Trophoblast cell (in vitro differentiated cells and primary cell): ENCODE measurements around the gene MTCH2.
"Not testable (repeated sequence)": the region's sequence is repeated elsewhere in the genome, so short reads cannot be mapped to it uniquely, and the experiment has no call there.

Source experiments
- DNase-seq, 2 donors: peaks; one replicate each; pipeline ENCODE4 v3.0.0-alpha.2; 2016
- H2AFZ ChIP-seq: 2 replicates; pipeline ENCODE4 v1.6.1; 2013; ENCODE audit warnings: low read length, moderate library complexity, mild to moderate bottlenecking; ENCODE audit not compliant: insufficient read depth, poor library complexity
- H2AK5ac ChIP-seq: 2 replicates; pipeline ENCODE4 v1.6.1; 2013; ENCODE audit warnings: mild to moderate bottlenecking, low read length
- H2BK120ac ChIP-seq: 2 replicates; pipeline ENCODE4 v1.6.1; 2013; ENCODE audit warnings: low read length, mild to moderate bottlenecking, moderate library complexity; ENCODE audit not compliant: insufficient read depth, poor library complexity
- H2BK12ac ChIP-seq: 2 replicates; pipeline ENCODE4 v1.6.1; 2013; ENCODE audit warnings: mild to moderate bottlenecking, low read length, moderate library complexity
- H2BK5ac ChIP-seq: 2 replicates; pipeline ENCODE4 v1.6.1; 2013; ENCODE audit warnings: low read length, low read depth, moderate library complexity, mild to moderate bottlenecking; ENCODE audit not compliant: poor library complexity
- H3K14ac ChIP-seq: 2 replicates; pipeline ENCODE4 v1.6.1; 2013; ENCODE audit warnings: mild to moderate bottlenecking, low read length
- H3K18ac ChIP-seq: 2 replicates; pipeline ENCODE4 v1.6.1; 2013; ENCODE audit warnings: mild to moderate bottlenecking, low read length
- H3K23ac ChIP-seq: 2 replicates; pipeline ENCODE4 v1.6.1; 2013; ENCODE audit warnings: low read length
- H3K27ac ChIP-seq: 2 replicates; pipeline ENCODE4 v1.5.1; 2013; ENCODE audit warnings: low read depth, mild to moderate bottlenecking, inconsistent platforms, low read length, moderate library complexity
- H3K27me3 ChIP-seq: 2 replicates; pipeline ENCODE4 v1.6.1; 2013; ENCODE audit warnings: inconsistent platforms, mild to moderate bottlenecking, low read length, moderate library complexity; ENCODE audit not compliant: insufficient read depth
- H3K36me3 ChIP-seq, 2 experiments: 1 replicate in 1 of 2; 2 replicates in 1 of 2; pipeline ENCODE4 v1.6.1; 2013; ENCODE audit warnings: low read length in 2 of 2, mild to moderate bottlenecking in 2 of 2, moderate library complexity in 1 of 2; ENCODE audit not compliant: insufficient read depth in 2 of 2, control insufficient read depth in 1 of 2
- H3K4ac ChIP-seq: 2 replicates; pipeline ENCODE4 v1.6.1; 2013; ENCODE audit warnings: low read depth, mild to moderate bottlenecking, low read length, moderate library complexity
- H3K4me1 ChIP-seq, 2 experiments: 1 replicate in 1 of 2; 2 replicates in 1 of 2; pipeline ENCODE4 v1.6.1; 2013; ENCODE audit warnings: low read length in 2 of 2, mild to moderate bottlenecking in 2 of 2, moderate library complexity in 1 of 2; ENCODE audit not compliant: insufficient read depth in 2 of 2, control insufficient read depth in 1 of 2
- H3K4me2 ChIP-seq: 2 replicates; pipeline ENCODE4 v1.6.1; 2013; ENCODE audit warnings: inconsistent platforms, mild to moderate bottlenecking, low read length, moderate library complexity
- H3K4me3 ChIP-seq: 2 replicates; pipeline ENCODE4 v1.5.1; 2013; ENCODE audit warnings: mild to moderate bottlenecking, low read depth, low read length, inconsistent platforms
- H3K79me1 ChIP-seq: one replicate; pipeline ENCODE4 v1.6.1; 2013; ENCODE audit warnings: low read length
- H3K79me2 ChIP-seq: 2 replicates; pipeline ENCODE4 v1.6.1; 2013; ENCODE audit warnings: low read length, mild to moderate bottlenecking; ENCODE audit not compliant: control insufficient read depth, insufficient read depth, poor library complexity
- H3K9ac ChIP-seq: 2 replicates; pipeline ENCODE4 v1.6.1; 2013; ENCODE audit warnings: mild to moderate bottlenecking, low read length
- H3K9me3 ChIP-seq: 2 replicates; pipeline ENCODE4 v1.6.1; 2013; ENCODE audit warnings: low read depth, mild to moderate bottlenecking, control low read depth, inconsistent platforms, low read length; ENCODE audit not compliant: insufficient read depth
- H4K12ac ChIP-seq: 2 replicates; pipeline ENCODE4 v1.6.1; 2013; ENCODE audit warnings: low read depth, mild to moderate bottlenecking, low read length, moderate library complexity
- H4K8ac ChIP-seq: 2 replicates; pipeline ENCODE4 v1.6.1; 2013; ENCODE audit warnings: low read depth, mild to moderate bottlenecking, low read length, moderate library complexity
- H4K91ac ChIP-seq: one replicate; pipeline ENCODE4 v1.6.1; 2013; ENCODE audit warnings: low read depth, mild to moderate bottlenecking, low read length, moderate library complexity
- WGBS: extraction: QIAGEN DNeasy Blood & Tissue Kit; methylation state at CpG from one replicate; pipeline ENCODE4 v1.1.7; 2013; ENCODE audit warnings: missing lambda C conversion rate; ENCODE audit not compliant: insufficient read length, insufficient coverage; ENCODE audit errors: extremely low coverage; 5-methylcytosine and 5-hydroxymethylcytosine counted together

The MTCH2 gene

DNA sequence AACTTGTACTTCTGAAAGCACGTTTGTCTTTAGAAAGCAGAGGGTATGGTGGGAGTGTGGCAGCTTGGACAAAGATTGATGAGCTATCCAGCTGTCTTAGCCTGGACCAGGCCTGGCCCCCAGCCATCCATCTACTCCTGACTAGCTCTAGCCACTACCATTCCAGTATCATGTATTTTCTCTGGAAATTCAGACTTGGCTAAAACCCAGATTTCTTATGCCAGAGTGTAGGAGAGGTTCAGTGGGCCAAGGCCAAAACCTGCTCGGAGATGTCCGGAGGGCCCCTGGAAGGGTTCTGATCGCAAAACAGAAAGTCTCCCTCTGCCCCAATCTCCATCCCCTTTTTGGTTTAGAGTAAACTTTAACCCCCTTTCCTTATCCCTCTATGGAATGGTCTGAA is 24.8 kb upstream of the MTCH2 start:
- H3K9me3 ChIP-seq, result no peaks in the 10 kb centered on the region
- H3K27ac ChIP-seq, result no peak overlapping the region
- no peak for DNase-seq
- H3K4ac ChIP-seq, result no peak overlapping the region
- H2AK5ac ChIP-seq, result no peak overlapping the region
- no peaks in the 10 kb centered on the region for H3K79me2 ChIP-seq
- no peaks in the 10 kb centered on the region for H3K27me3 ChIP-seq
- H4K12ac ChIP-seq, result no peak overlapping the region
- no peak overlapping the region for H3K14ac ChIP-seq
- H2BK12ac ChIP-seq, result no peak overlapping the region
- no peak overlapping the region for H2BK120ac ChIP-seq
- no peak overlapping the region for H3K18ac ChIP-seq
- WGBS, result no CpG with 5 or more reads among the region's 4 CpGs
- no peak overlapping the region for H3K4me2 ChIP-seq
- H4K91ac ChIP-seq, result no peak overlapping the region
- peaks cover 4 to 5% of the 10 kb centered on the region in 2 experiments for H3K4me1 ChIP-seq
- H3K36me3 ChIP-seq, result no peaks in the 10 kb centered on the region
- no peak overlapping the region for H3K23ac ChIP-seq
- no peak overlapping the region for H3K9ac ChIP-seq
- no peaks in the 10 kb centered on the region for H3K79me1 ChIP-seq
- H4K8ac ChIP-seq, result no peak overlapping the region
- no peak overlapping the region for H2BK5ac ChIP-seq
- H3K4me3 ChIP-seq, result no peak overlapping the region
- H2AFZ ChIP-seq, result no peak overlapping the region

DNA sequence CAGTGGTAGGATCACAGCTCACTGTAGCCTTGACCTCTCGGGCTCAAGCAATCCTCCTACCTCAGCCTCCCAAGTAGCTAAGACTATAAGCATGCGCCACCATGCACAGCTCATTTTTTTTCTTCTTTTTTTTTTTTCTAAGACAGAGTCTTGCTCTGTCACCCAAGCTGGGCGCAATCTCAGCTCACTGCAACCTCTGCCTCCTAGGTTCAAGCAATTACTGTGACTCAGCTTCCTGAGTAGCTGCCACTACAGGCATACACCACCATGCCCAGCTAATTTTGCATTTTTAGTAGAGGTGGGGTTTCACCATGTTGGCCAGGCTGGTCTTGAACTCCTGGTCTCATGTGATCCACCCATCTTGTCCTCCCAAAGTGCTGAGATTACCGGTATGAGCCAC is 22.6 kb upstream of the MTCH2 start:
- not testable (repeated sequence) for H3K36me3 ChIP-seq, H3K79me2 ChIP-seq, H2BK12ac ChIP-seq, H3K27ac ChIP-seq, H3K4me3 ChIP-seq, H4K8ac ChIP-seq, H3K79me1 ChIP-seq, H2BK5ac ChIP-seq, H3K9me3 ChIP-seq, H3K14ac ChIP-seq, H4K91ac ChIP-seq, H3K4ac ChIP-seq, H3K23ac ChIP-seq, H3K4me1 ChIP-seq, H3K4me2 ChIP-seq, H2AFZ ChIP-seq, H3K18ac ChIP-seq, H2AK5ac ChIP-seq, H3K9ac ChIP-seq, H4K12ac ChIP-seq, H3K27me3 ChIP-seq, H2BK120ac ChIP-seq
- DNase-seq, result peak; percentile 58 to 73
- WGBS, result no CpG with 5 or more reads among the region's 4 CpGs

DNA sequence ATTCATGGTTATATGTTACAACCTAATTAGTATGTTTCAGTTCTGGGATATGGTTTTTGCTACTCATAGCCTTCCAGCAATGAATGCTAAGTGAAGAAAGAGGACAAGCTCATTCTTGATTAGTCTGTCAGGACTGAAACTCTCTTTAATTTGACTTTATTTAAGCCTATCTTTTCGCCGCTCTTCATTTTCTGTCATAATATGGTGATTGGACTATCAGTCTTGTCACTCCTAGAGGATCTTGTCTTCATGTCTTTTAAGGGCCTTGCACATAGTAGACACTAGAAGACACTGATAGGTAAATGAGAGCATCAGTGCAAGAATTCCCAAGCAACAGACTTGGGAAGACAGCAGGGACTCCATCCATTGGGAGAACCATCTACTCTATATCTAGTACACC is 18.9 kb upstream of the MTCH2 start:
- no peak overlapping the region for H4K12ac ChIP-seq
- no peak overlapping the region for H4K8ac ChIP-seq
- no peak overlapping the region for H3K9ac ChIP-seq
- H2AK5ac ChIP-seq, result no peak overlapping the region
- no peak overlapping the region for H3K14ac ChIP-seq
- H3K79me1 ChIP-seq, result no peaks in the 10 kb centered on the region
- no peaks in the 10 kb centered on the region for H3K79me2 ChIP-seq
- no peak overlapping the region for H3K4me2 ChIP-seq
- no peaks in the 10 kb centered on the region for H3K27me3 ChIP-seq
- H3K4me3 ChIP-seq, result no peak overlapping the region
- H4K91ac ChIP-seq, result no peak overlapping the region
- H3K18ac ChIP-seq, result no peak overlapping the region
- H3K23ac ChIP-seq, result no peak overlapping the region
- H3K4me1 ChIP-seq, result no peaks in the 10 kb centered on the region
- DNase-seq, result no peak
- no peak overlapping the region for H2BK5ac ChIP-seq
- H2AFZ ChIP-seq, result no peak overlapping the region
- H2BK12ac ChIP-seq, result no peak overlapping the region
- no peak overlapping the region for H3K27ac ChIP-seq
- no CpG with 5 or more reads among the region's 2 CpGs for WGBS
- no peaks in the 10 kb centered on the region for H3K36me3 ChIP-seq
- H3K4ac ChIP-seq, result no peak overlapping the region
- H3K9me3 ChIP-seq, result no peaks in the 10 kb centered on the region
- H2BK120ac ChIP-seq, result no peak overlapping the region

DNA sequence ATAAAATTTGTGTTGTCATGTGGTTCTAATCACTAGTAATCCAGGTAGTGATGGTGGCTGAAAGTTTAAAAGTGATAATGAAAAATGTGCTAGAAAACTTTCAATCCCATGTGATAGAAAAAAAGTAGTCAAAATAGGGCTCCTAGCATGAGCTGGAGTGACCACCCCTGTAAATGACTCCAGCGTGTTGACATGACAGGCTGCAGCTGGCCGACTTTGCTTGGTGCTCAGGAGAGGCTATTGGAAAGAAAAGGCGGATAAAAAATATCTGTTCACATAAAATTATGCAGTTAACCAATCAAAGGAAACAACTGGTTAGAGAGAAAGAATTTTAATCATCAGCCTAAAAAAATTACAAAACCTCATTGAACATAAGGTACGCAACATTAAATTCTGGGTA is 16.9 kb upstream of the MTCH2 start:
- Histone ChIP-seq H3K4me1 (no peaks in the 10 kb centered on the region), H3K27ac (no peak overlapping the region), H2BK120ac (no peak overlapping the region), H2AFZ (no peak overlapping the region), H3K27me3 (no peaks in the 10 kb centered on the region), H2BK5ac (no peak overlapping the region), H3K14ac (no peak overlapping the region), H4K91ac (no peak overlapping the region), H3K18ac (no peak overlapping the region), H3K4me3 (no peak overlapping the region), H2AK5ac (no peak overlapping the region), H3K4ac (no peak overlapping the region), H4K8ac (no peak overlapping the region), H2BK12ac (no peak overlapping the region), H3K36me3 (no peaks in the 10 kb centered on the region), H3K79me2 (no peaks in the 10 kb centered on the region), H3K9ac (no peak overlapping the region), H4K12ac (no peak overlapping the region), H3K23ac (no peak overlapping the region), H3K9me3 (no peaks in the 10 kb centered on the region), H3K79me1 (no peaks in the 10 kb centered on the region), H3K4me2 (no peak overlapping the region)
- WGBS, result no CpG with 5 or more reads among the region's 4 CpGs
- no peak for DNase-seq
